ENCODE results near the gene STRBP. TPM values are rescaled to one million over a fixed set of nuclear protein-coding genes. Genes with fewer than 3 reads are reported as not detected.

The STRBP gene
- total RNA-seq, 2 donors from 2014 or later = 77.2 to 83.3 TPM

DNA sequence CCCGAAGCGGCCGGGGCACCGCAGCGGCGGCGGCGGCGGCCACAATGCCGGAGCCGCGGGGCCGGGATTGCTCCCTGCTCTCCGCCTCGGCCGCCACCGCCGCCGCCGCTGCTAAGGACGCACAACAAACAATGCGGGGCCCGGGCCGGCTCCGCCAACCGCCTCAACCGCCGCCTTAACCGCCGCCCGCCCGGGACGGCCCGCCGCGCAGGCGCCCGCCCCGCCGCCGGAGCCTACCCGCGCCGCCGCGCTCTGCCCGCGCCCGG, 254 bp downstream of the STRBP start:
- peaks cover 2% of the 10 kb centered on the region for H3K36me3 Mint-ChIP-seq (ENCODE audit: low read depth)
- no peak overlapping the region for H3K27ac Mint-ChIP-seq
- H3K9me3 Mint-ChIP-seq = no peaks in the 10 kb centered on the region
- H3K4me1 Mint-ChIP-seq = peaks cover 19% of the 10 kb centered on the region
- no peaks in the 10 kb centered on the region for H3K27me3 Mint-ChIP-seq (ENCODE audit: insufficient read depth)
- no peaks in the 10 kb centered on the region for H3K4me1 ChIP-seq (ENCODE audit: control insufficient read depth, insufficient read depth, low read length)
- peak overlapping the region; percentile 72 for H3K4me3 Mint-ChIP-seq
- peak overlapping the region; percentile 82 for H3K4me3 ChIP-seq (ENCODE audit: low read length)
- WGBS, 2 experiments (ENCODE audit: insufficient coverage in 1 of 2, insufficient read length in 1 of 2) = 0% methylated on average over 11 to 49 of the region's 49 CpGs
- H3K9me3 ChIP-seq (ENCODE audit: control insufficient read depth, low read length) = no peaks in the 10 kb centered on the region
- no peaks in the 10 kb centered on the region for H3K36me3 ChIP-seq (ENCODE audit: control insufficient read depth, insufficient read depth, low read length)
- peak overlapping the region; percentile 68 for H3K9ac ChIP-seq (ENCODE audit: extremely low read depth, low read length, poor library complexity, severe bottlenecking)
- no peaks in the 10 kb centered on the region for H3K27me3 ChIP-seq (ENCODE audit: control insufficient read depth, insufficient read depth, low read length, poor library complexity, severe bottlenecking)
- peak overlapping the region; percentile 22 for H3K27ac ChIP-seq (ENCODE audit: low read depth, low read length)
- TF ChIP-seq, protein P1, sequence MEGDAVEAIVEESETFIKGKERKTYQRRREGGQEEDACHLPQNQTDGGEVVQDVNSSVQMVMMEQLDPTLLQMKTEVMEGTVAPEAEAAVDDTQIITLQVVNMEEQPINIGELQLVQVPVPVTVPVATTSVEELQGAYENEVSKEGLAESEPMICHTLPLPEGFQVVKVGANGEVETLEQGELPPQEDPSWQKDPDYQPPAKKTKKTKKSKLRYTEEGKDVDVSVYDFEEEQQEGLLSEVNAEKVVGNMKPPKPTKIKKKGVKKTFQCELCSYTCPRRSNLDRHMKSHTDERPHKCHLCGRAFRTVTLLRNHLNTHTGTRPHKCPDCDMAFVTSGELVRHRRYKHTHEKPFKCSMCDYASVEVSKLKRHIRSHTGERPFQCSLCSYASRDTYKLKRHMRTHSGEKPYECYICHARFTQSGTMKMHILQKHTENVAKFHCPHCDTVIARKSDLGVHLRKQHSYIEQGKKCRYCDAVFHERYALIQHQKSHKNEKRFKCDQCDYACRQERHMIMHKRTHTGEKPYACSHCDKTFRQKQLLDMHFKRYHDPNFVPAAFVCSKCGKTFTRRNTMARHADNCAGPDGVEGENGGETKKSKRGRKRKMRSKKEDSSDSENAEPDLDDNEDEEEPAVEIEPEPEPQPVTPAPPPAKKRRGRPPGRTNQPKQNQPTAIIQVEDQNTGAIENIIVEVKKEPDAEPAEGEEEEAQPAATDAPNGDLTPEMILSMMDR (conservative IDR thresholded peaks at IDR 0.05) = no peak
- no peak for DNase-seq

DNA sequence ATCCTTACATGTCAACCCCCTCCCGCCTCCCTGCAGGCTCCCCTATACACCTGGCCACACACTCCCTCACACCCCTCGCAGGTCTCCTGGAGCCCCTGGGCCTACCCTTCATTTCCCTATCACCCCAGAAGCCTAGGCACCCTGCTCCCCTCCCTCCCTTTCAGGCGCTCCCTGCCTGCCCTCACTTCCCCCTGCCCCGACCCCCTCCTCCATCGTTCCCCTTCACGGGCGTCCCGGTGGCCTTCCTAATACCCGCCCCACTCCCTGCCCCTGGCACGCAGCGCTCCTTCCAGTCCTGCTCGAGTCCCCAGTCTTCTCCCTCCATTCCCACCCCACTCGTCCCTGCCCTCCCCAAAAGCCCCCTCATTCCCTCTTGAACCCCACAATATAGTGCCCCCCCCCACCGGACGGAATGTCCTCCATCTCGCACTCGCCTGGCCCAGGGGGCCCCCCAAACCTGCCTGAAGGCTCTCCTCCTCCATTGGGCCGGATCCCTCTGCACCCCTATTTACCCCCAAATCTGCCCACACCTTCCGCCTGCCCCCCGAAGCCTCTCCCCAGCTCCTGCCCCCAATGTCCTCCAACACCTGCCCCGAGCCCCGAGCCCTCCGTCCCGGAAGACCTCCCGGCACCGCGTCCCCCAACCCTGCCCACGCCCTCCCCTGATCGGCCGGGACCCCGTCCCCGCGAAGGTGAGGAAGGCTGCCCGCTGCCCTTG, 746 bp downstream of the STRBP start:
- peaks cover 21% of the 10 kb centered on the region for H3K4me1 Mint-ChIP-seq
- 0 to 3% methylated on average over 1 to 34 of the region's 34 CpGs for WGBS, 2 experiments (ENCODE audit: insufficient coverage in 1 of 2, insufficient read length in 1 of 2)
- peaks cover 2% of the 10 kb centered on the region for H3K36me3 Mint-ChIP-seq (ENCODE audit: low read depth)
- H3K27me3 Mint-ChIP-seq (ENCODE audit: insufficient read depth) = no peaks in the 10 kb centered on the region
- peak overlapping the region; percentile 22 for H3K27ac ChIP-seq (ENCODE audit: low read depth, low read length)
- H3K9ac ChIP-seq (ENCODE audit: extremely low read depth, low read length, poor library complexity, severe bottlenecking) = peak overlapping the region; percentile 68
- H3K4me1 ChIP-seq (ENCODE audit: control insufficient read depth, insufficient read depth, low read length) = no peaks in the 10 kb centered on the region
- H3K36me3 ChIP-seq (ENCODE audit: control insufficient read depth, insufficient read depth, low read length) = no peaks in the 10 kb centered on the region
- no peak overlapping the region for H3K27ac Mint-ChIP-seq
- TF ChIP-seq, protein P1 (conservative IDR thresholded peaks at IDR 0.05) = no peak
- no peaks in the 10 kb centered on the region for H3K27me3 ChIP-seq (ENCODE audit: control insufficient read depth, insufficient read depth, low read length, poor library complexity, severe bottlenecking)
- DNase-seq = peak; percentile 63
- H3K9me3 ChIP-seq (ENCODE audit: control insufficient read depth, low read length) = no peaks in the 10 kb centered on the region
- no peaks in the 10 kb centered on the region for H3K9me3 Mint-ChIP-seq
- H3K4me3 Mint-ChIP-seq = peak overlapping the region; percentile 72
- H3K4me3 ChIP-seq (ENCODE audit: low read length) = peak overlapping the region; percentile 82

DNA sequence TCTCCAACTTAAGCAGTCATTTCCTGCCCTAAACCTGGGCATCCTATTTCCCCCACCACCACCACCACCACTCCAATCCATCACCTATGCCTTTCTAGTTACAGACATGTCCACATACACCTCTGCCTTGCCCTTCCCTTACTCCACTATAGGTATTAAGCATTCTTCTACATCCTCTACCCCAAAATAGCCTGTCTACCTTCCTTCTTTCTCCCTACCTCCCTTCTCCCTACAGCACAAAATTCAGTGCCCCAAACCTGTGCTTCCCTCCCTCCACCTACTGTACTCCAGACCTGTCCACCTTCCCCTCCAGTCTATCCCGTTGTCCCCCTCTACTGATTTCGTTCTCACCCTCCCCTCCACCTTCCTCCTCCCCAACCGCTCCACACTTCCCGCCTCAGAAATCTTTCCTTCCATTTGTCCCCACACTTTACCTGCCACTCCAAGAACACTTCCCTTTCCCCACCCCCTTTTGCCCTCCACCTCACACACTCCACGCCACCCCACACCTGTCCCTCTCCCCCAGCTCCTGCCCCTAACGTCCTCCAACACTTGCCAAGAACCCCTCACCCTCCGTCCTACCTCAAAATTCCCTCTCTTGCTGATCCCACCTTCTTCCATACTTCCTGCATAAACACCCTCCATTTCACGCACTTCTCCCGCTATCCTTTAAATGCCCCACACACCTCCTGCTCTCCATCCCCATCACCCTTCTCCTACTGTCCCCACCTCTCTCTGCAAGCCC, 1.6 kb downstream of the STRBP start:
- TF ChIP-seq, protein P1 (conservative IDR thresholded peaks at IDR 0.05) = no peak

More for the DNA sequence above, 1.6 kb downstream of the STRBP start:
- Histone ChIP-seq H3K36me3 (ENCODE audit: control insufficient read depth, insufficient read depth, low read length) (no peaks in the 10 kb centered on the region), H3K9me3 (ENCODE audit: control insufficient read depth, low read length) (no peaks in the 10 kb centered on the region), H3K27me3 (ENCODE audit: control insufficient read depth, insufficient read depth, low read length, poor library complexity, severe bottlenecking) (no peaks in the 10 kb centered on the region), H3K4me1 (ENCODE audit: control insufficient read depth, insufficient read depth, low read length) (no peaks in the 10 kb centered on the region), H3K4me3 (ENCODE audit: low read length) (peak overlapping the region; percentile 82), H3K9ac (ENCODE audit: extremely low read depth, low read length, poor library complexity, severe bottlenecking) (no peak overlapping the region), H3K27ac (ENCODE audit: low read depth, low read length) (no peak overlapping the region)
- Mint-ChIP-seq H3K9me3 (no peaks in the 10 kb centered on the region), H3K27ac (no peak overlapping the region), H3K4me1 (peaks cover 22% of the 10 kb centered on the region), H3K4me3 (peak overlapping the region; percentile 72), H3K36me3 (ENCODE audit: low read depth) (peaks cover 2% of the 10 kb centered on the region), H3K27me3 (ENCODE audit: insufficient read depth) (no peaks in the 10 kb centered on the region)
- DNase-seq = no peak
- 49 to 56% methylated on average over 6 to 9 of the region's 9 CpGs for WGBS, 2 experiments (ENCODE audit: insufficient coverage in 1 of 2, insufficient read length in 1 of 2)
